HCT116 (cell line): ENCODE results near the gene DNAAF8. TPM values are rescaled to one million over a fixed set of nuclear protein-coding genes. Genes with fewer than 3 reads are reported as not detected.

ENCODE experiments used
- ATAC-seq: fragments of 200-7000 bp; cut with Tn5 transposase; 2 replicates; pipeline ENCODE4 v1.9.1; 2020; ENCODE audit warnings: mild to moderate bottlenecking, moderate library complexity
- BruUV-seq: library from RNA; stranded (reverse); fragments of 400-500 nt; replicated peaks from 2 replicates; lab custom pipeline; 2021; lab: Mats Ljungman, UMichigan
- CTCF ChIA-PET: fragments of 300-600 bp; sonication (Branson Sonifier 250); formaldehyde crosslinking; loops from one replicate; lab custom pipeline; 2021; ENCODE audit warnings: antibody characterized with exemption; lab: Charles Lee
- POLR2A ChIA-PET: fragments of 300-600, 350-600 bp; sonication (Branson Sonifier 250); formaldehyde crosslinking; loops from one replicate; lab custom pipeline; 2021; ENCODE audit warnings: antibody characterized with exemption; lab: Charles Lee
- RAD21 ChIA-PET, 2 experiments: fragments of 300-600 bp; sonication (Branson Sonifier 250); formaldehyde crosslinking; loops; one replicate each; lab custom pipeline; 2023; ENCODE audit warnings: low total read pairs in 2 of 2; ENCODE audit not compliant: uncharacterized antibody in 2 of 2, unreplicated experiment in 2 of 2, low non-redundant PET in 1 of 2; lab: Charles Lee
- DNase-seq: peaks from one replicate; pipeline ENCODE4 v3.0.0-alpha.2; 2010; ENCODE audit warnings: low read depth, low spot score
- H2AFZ ChIP-seq: fragments of 200-600 bp; shearing (Covaris generic), sonication (generic); 2 replicates; pipeline ENCODE4 v1.6.1; 2017; ENCODE audit warnings: low read depth, mixed run types, mixed read lengths, antibody characterized with exemption, low read length; ENCODE audit not compliant: poor library complexity, severe bottlenecking
- H3K27ac ChIP-seq: 2 replicates; pipeline ENCODE4 v1.5.1; 2012; ENCODE audit warnings: low read depth, low read length
- H3K27me3 ChIP-seq: fragments of 200-600 bp; sonication (generic); 2 replicates; pipeline ENCODE4 v1.6.1; 2016; ENCODE audit warnings: mixed run types, low read length, mixed read lengths; ENCODE audit not compliant: insufficient read depth
- H3K36me3 ChIP-seq, 2 experiments: fragments of 200-500 bp in 1 of 2; fragments of 200-600 bp in 1 of 2; sonication (Bioruptor generic) in 1 of 2; sonication (generic) in 1 of 2; 2 replicates each; pipeline versions ENCODE4 v1.5.1 to v1.6.1; 2014 to 2016; ENCODE audit warnings: low read length in 2 of 2, inconsistent platforms in 1 of 2, mixed read lengths in 1 of 2, mixed run types in 1 of 2; ENCODE audit not compliant: insufficient read depth in 2 of 2, control insufficient read depth in 1 of 2
- H3K4me1 ChIP-seq, 2 experiments: fragments of 200-600 bp in 1 of 2; sonication (generic) in 1 of 2; 2 replicates each; pipeline versions ENCODE4 v1.5.1 to v1.6.1; 2012 to 2017; ENCODE audit warnings: low read length in 2 of 2, inconsistent platforms in 1 of 2, mild to moderate bottlenecking in 1 of 2, mixed read lengths in 1 of 2, mixed run types in 1 of 2, moderate library complexity in 1 of 2; ENCODE audit not compliant: insufficient read depth in 2 of 2, control insufficient read depth in 1 of 2
- H3K4me2 ChIP-seq: fragments of 200-600 bp; sonication (generic); 2 replicates; pipeline ENCODE4 v1.6.1; 2017; ENCODE audit warnings: mixed run types, low read length, mixed read lengths
- H3K4me3 ChIP-seq, 2 experiments: fragments of 200-600 bp in 1 of 2; sonication (generic) in 1 of 2; replicated peaks in 1 of 2; 2 replicates each; pipeline ENCODE4 v1.5.1; 2011 to 2016; ENCODE audit warnings: low read length in 2 of 2, control low read depth in 1 of 2, low read depth in 1 of 2, mild to moderate bottlenecking in 1 of 2, mixed read lengths in 1 of 2, mixed run types in 1 of 2
- H3K79me2 ChIP-seq: fragments of 200-600 bp; sonication (generic); 2 replicates; pipeline ENCODE4 v1.6.1; 2017; ENCODE audit warnings: mild to moderate bottlenecking, mixed run types, low read length, moderate library complexity, mixed read lengths; ENCODE audit not compliant: insufficient read depth
- H3K9ac ChIP-seq: fragments of 200-600 bp; sonication (generic); 2 replicates; pipeline ENCODE4 v1.6.1; 2016; ENCODE audit warnings: low read length, mixed read lengths
- H3K9me2 ChIP-seq: fragments of 200-600 bp; sonication (generic), shearing (Covaris generic); 2 replicates; pipeline ENCODE4 v1.6.1; 2017; ENCODE audit warnings: mixed run types, mild to moderate bottlenecking, moderate library complexity; ENCODE audit not compliant: insufficient read depth
- H3K9me3 ChIP-seq, 2 experiments: fragments of 200-500 bp in 1 of 2; fragments of 200-600 bp in 1 of 2; sonication (Bioruptor generic) in 1 of 2; sonication (generic) in 1 of 2; 2 replicates each; pipeline ENCODE4 v1.6.1; 2014 to 2017; ENCODE audit warnings: low read length in 2 of 2, mixed read lengths in 2 of 2, inconsistent platforms in 1 of 2, low read depth in 1 of 2, mild to moderate bottlenecking in 1 of 2, mixed run types in 1 of 2, moderate library complexity in 1 of 2; ENCODE audit not compliant: control insufficient read depth in 1 of 2, insufficient read depth in 1 of 2
- H4K20me1 ChIP-seq: fragments of 200-600 bp; sonication (generic), shearing (Covaris generic); 2 replicates; pipeline ENCODE4 v1.6.1; 2017; ENCODE audit warnings: mixed run types, mild to moderate bottlenecking, moderate library complexity; ENCODE audit not compliant: insufficient read depth
- EGR1 ChIP-seq: IDR thresholded peaks from 2 replicates; pipeline ENCODE4 v1.6.1; 2012; ENCODE audit warnings: low read depth
- ELF1 ChIP-seq: IDR thresholded peaks from 2 replicates; pipeline ENCODE4 v1.6.1; 2012; ENCODE audit warnings: low read depth, borderline replicate concordance
- EZH2phosphoT487 ChIP-seq: fragments of 200-600 bp; IDR thresholded peaks from 2 replicates; pipeline ENCODE4 v1.6.1; 2018; ENCODE audit warnings: antibody characterized with exemption, borderline replicate concordance
- FOSL1 ChIP-seq: IDR thresholded peaks from 2 replicates; pipeline ENCODE4 v1.6.1; 2012; ENCODE audit warnings: low read depth
- RAD21 ChIP-seq: IDR thresholded peaks from 2 replicates; pipeline ENCODE4 v1.6.1; 2012; ENCODE audit warnings: low read depth, mild to moderate bottlenecking
- REST ChIP-seq: IDR thresholded peaks from 2 replicates; pipeline ENCODE4 v1.6.1; 2012; ENCODE audit warnings: low read depth
- SIN3A ChIP-seq: IDR thresholded peaks from 2 replicates; pipeline ENCODE4 v1.6.1; 2012; ENCODE audit warnings: low read depth
- SRF ChIP-seq: IDR thresholded peaks from 2 replicates; pipeline ENCODE4 v1.6.1; 2012; ENCODE audit warnings: low read depth
- TCF7L2 ChIP-seq: IDR thresholded peaks from 2 replicates; pipeline ENCODE4 v1.7.0; 2011; ENCODE audit warnings: borderline replicate concordance, inconsistent platforms; ENCODE audit not compliant: insufficient read depth, insufficient read length; ENCODE audit errors: extremely low read depth
- ZFX ChIP-seq: fragments of 450-650 bp; IDR thresholded peaks from 2 replicates; pipeline ENCODE4 v1.6.1; 2017
- ZNF274 ChIP-seq: fragments of 200-500 bp; sonication (Bioruptor generic); IDR thresholded peaks from 2 replicates; pipeline ENCODE4 v1.6.1; 2014; ENCODE audit warnings: mild to moderate bottlenecking, low read depth, low read length, inconsistent platforms
- intact Hi-C: fragments of 100-400 bp; cut with micrococcal nuclease; formaldehyde crosslinking; loops from 2 replicates; pipeline ENCODE4 v1.10.0; 2022
- total RNA-seq: library from RNA; stranded (reverse); gene quantifications from one replicate; pipeline ENCODE4 v1.2.1, GENCODE V29; 2021; ENCODE audit not compliant: unreplicated experiment
- TF ChIP-seq, protein P1 (sequence below): IDR thresholded peaks from 2 replicates; pipeline ENCODE4 v1.6.1; 2012
- TF ChIP-seq, protein P2 (sequence below): IDR thresholded peaks from 2 replicates; pipeline ENCODE4 v1.6.1; 2011; ENCODE audit warnings: mild to moderate bottlenecking, low read length, moderate library complexity; ENCODE audit not compliant: insufficient replicate concordance; ENCODE audit errors: extremely low read depth

Gene DNAAF8
- total RNA-seq, 1 experiment from 2014 or later = 1.0 TPM

DNA sequence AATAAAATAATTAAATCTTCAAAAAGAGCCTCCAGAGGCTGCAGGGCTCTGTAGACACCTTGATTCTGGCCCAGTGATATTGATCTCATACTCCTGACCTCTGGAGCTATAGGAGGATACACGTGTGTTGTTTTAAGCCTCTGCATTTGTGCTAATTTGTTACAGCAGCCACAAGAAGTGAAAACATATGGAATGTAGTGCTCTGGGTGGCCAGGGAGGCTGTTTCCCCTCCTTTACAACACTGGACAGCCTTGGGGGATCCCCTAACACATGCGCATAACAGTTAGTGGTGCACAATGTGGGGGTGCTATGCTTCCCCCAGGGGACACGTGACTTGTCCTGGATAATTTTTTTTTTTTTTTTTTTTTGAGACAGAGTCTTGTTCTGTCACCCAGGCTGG, 37.3 kb downstream of the DNAAF8 start:
- intact Hi-C loops = no loop called here
- Histone ChIP-seq H3K27me3 (no peaks in the 10 kb centered on the region), H3K9ac (no peak overlapping the region)

More for the DNA sequence above, 37.3 kb downstream of the DNAAF8 start:
- ATAC-seq = no peak
- no peaks in the 10 kb centered on the region for H4K20me1 ChIP-seq
- no peaks in the 10 kb centered on the region for H3K9me2 ChIP-seq
- DNase-seq = no peak
- H3K9me3 ChIP-seq = no peaks in the 10 kb centered on the region
- ChIA-PET CTCF (no interaction called here), RAD21 (no interaction called here), POLR2A (no interaction called here)
- BruUV-seq = no TSS peak
- no peaks in the 10 kb centered on the region for H3K36me3 ChIP-seq
- no peak overlapping the region for H3K4me3 ChIP-seq
- H3K79me2 ChIP-seq = peaks cover 3% of the 10 kb centered on the region; the same call in 1 of the 2 replicates
- peaks cover 6 to 16% of the 10 kb centered on the region in 2 experiments; a peak in 3 of 4 replicates for H3K4me1 ChIP-seq
- H3K27ac ChIP-seq = no peak overlapping the region
- no peak overlapping the region for H2AFZ ChIP-seq
- no peak for TF ChIP-seq ZFX
- TF ChIP-seq EGR1 = no peak
- TF ChIP-seq REST = no peak
- TF ChIP-seq SIN3A = no peak
- TF ChIP-seq FOSL1 = no peak
- TF ChIP-seq, protein P1, sequence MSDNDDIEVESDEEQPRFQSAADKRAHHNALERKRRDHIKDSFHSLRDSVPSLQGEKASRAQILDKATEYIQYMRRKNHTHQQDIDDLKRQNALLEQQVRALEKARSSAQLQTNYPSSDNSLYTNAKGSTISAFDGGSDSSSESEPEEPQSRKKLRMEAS = no peak
- TF ChIP-seq RAD21 = no peak
- no peak for TF ChIP-seq ELF1
- no peak for TF ChIP-seq TCF7L2
- TF ChIP-seq EZH2phosphoT487 = no peak
- TF ChIP-seq SRF = no peak
- TF ChIP-seq, protein P2, sequence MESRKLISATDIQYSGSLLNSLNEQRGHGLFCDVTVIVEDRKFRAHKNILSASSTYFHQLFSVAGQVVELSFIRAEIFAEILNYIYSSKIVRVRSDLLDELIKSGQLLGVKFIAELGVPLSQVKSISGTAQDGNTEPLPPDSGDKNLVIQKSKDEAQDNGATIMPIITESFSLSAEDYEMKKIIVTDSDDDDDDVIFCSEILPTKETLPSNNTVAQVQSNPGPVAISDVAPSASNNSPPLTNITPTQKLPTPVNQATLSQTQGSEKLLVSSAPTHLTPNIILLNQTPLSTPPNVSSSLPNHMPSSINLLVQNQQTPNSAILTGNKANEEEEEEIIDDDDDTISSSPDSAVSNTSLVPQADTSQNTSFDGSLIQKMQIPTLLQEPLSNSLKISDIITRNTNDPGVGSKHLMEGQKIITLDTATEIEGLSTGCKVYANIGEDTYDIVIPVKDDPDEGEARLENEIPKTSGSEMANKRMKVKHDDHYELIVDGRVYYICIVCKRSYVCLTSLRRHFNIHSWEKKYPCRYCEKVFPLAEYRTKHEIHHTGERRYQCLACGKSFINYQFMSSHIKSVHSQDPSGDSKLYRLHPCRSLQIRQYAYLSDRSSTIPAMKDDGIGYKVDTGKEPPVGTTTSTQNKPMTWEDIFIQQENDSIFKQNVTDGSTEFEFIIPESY = no peak
- no peak for TF ChIP-seq ZNF274
- no peak overlapping the region for H3K4me2 ChIP-seq
